ENCODE results near the gene PTGR1.
"Not testable (repeated sequence)": the region's sequence is repeated elsewhere in the genome, so short reads cannot be mapped to it uniquely, and the experiment has no call there.

- not testable (repeated sequence) for TF ChIP-seq CTCF (IDR thresholded peaks at IDR 0.05; ENCODE audit: low read depth, low read length); EZH2phosphoT487 (IDR thresholded peaks at IDR 0.05; ENCODE audit: low read depth)
These were observed 31.3 kb downstream of the PTGR1 start for GRCh38 chr9:111568127-111568526.

Data from OCI-LY3 (cell line).